CD4-positive, alpha-beta T cell treated with Interleukin-17A for 1 hour (primary cell): ENCODE measurements around the gene PPIE.

Source experiments
- DNase-seq: peaks from one replicate; pipeline ENCODE4 v3.0.0-alpha.2; 2020

The PPIE gene

DNA sequence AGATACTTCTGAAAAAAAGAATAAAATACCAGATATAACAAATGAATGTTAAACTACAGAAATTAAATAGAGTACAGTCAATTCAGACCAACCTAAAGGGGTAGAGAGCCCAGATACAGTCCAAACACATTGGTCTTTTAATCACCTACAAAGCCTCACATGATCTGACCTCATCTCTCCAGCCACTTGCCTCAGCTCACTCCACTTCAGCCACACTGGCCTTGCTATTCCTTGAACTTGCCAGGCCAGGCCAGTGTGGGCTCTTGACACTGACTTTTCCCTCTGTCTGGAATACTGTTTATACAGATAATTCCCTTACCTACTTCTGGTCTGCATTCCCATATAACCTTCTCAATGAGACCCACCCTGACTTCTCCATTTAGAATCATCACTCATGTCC is 17.0 kb upstream of the PPIE start:
- DNase-seq: no peak

DNA sequence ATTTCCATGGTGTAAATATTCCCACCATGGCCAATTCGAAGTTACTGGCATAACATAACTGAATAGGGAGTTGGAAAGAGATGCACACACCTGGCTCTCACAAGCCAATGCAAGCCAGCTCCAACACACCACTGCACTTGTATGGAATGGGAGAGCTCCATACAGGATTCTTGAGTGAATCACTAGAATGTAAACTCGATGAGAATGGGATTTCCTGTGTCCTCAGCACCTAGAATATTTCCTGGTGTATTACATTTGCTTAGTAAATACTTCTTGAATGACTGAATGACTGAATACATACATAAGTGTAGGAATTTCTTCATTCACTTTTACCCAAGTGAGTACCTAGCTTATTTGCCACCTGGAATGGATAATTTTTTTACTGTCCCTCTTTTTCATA is 16.2 kb upstream of the PPIE start:
- DNase-seq: no peak

DNA sequence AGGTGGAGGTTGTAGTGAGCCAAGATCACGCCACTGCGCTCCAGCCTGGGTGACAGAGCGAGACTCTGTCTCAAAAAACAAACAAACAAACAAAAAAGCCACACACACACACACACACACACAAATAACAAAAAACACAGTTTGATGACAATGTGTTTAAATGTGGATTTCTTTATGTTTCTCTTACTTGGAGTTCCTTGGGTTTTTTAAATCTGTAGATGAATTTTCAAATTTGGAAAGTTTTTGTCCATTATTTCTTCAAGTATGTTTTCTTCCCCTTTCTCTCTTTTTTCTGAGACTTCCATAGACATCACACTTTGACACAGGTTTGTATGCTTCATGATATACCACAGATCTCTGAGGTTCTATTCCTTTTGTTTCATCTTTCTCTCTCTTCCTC is 12.1 kb upstream of the PPIE start:
- no peak for DNase-seq

DNA sequence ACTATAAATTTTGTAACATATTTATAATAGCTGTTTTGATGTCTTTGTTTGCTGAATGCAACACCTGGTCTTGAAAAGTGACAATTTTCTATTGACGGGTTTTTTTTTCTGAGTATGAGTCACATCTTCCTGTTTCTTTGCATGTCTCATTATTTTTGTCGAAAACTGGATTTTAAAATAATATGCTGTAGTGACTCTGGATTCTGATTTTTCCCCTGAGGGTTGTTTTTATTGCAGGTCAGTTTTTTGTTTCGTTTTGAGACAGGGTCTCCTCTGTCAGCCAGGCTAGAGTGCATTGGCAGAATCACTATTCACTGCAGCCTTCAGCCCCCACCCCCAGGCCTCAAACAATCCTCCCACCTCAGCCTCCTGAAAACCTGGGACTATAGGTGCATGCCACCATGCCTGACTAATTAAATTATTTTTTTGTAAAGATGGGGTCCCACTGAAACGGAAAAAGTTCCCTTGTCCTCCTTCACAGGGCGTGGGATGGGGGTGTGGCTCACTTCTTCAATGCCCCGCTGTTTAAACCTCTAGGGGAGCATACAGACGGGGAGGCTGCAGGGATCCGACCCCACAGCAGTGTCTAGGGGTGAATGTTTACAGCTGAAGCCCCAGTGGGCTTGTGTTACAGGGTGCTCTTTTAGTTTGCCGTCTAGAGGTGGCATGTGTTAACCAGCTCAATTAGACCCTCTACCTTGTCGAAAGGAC is 11.3 kb upstream of the PPIE start:
- DNase-seq: no peak

DNA sequence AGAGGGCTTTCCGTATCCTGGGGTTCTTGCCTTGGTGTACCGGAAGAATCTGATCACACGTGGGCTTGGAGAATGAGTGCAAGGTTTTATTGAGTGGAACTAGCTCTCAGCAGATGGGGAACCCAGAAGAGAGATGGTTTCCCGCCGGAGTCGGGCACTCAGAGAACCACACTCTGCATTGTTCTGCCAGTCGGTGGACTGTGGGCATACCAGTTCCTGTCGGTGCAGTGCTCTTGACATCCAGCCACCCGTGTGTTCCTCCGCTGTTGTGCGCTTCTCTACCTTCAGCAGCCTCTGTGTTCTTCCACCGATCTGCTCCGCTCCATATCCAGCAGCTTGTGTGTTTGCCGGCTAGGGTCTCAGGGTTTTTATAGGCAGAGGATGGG is 10.8 kb upstream of the PPIE start:
- DNase-seq: no peak

DNA sequence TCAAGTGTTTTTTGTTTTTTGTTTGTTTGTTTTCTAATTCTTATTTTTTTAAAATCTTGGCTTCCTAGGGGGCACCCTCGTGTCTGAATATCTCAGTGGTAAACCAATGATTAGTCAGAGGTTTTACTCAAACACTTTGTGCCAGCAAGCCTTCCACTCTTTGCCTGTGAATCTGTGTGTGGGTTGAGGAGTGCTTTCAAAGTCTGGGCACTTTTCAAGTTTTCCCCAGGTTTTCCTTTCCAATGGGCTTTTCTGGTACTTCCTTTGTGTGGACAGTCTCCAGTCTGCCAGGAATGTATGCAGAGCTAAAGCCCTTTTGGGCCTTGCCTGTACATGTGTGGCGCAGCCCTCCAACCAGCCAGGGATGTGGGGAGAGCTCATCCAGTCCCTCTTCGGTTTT is 9.7 kb upstream of the PPIE start:
- DNase-seq: no peak

DNA sequence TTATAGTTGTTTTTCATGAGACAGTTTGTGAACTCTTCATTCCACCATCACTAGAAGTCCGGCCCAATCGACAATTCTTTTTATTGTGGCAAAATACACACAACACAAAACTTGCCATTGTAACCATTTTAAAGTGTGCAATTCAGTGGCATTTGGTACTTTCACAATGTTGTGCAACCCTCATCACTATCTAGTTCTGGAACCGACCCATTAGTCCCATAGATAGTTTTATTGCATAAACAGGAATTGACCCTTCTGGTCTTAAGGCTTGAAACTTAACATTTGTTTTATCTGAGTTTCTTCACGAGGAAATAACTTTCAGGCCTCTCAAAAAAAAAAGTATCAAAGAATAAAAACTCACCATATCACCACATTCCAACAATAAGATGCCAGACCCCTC is 8.8 kb upstream of the PPIE start:
- no peak for DNase-seq

DNA sequence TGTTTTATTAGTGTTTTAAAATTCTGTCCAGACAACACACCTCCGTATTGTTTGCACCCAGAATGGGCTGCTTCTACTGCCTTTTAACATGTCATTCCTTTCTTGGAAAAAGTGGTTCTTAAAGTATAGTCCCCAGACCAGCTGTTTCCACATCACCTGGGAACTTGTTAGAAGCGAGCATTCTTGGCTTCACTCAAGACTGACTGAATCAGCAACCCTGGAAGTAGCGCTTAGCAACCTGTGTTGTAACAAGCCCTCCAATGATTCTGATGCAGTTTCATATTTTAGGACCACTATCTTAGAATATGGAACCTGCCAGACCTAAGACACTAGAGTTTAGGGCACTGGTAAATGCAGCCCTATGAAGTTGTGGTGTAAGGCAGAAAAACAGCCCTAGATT is 6.0 kb upstream of the PPIE start:
- no peak for DNase-seq

DNA sequence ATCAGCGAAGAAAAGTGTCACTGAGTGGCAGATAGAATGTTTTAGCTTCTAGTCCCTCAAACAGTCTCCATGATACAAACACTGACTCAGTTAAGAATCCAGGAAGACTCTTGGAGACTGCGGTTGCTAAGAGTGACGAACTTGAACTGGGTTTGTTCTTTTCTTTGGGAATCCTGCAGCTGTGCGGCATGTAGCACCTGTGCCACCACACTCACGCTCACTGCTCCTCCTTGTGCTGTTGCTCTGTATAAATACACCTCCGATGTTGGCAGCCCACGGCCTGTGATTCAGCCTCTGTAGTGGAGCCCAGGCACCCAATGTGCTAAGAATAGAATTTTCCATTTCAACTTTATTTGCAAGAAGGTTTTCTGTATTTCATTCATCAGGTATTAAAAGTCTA is 5.5 kb upstream of the PPIE start:
- DNase-seq: no peak

DNA sequence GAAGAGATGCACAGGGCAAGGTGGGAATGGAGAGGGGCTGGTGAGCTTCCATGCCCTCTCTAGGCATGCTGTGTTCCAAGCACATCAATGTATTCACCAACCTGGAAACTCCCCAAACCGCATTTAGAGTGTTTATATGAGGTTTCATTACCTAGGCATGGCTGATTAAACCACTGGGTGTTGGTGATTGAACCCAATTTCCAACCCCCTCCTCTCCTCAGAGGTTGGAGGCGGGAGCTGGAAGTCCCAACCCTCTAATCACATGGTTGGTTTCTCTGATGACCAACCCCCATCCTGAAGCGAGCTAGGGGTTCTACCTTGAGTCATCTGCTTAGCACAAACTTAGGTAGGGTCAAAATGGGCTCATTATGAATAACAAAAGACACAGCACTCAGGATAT is 3.0 kb upstream of the PPIE start:
- DNase-seq: no peak

DNA sequence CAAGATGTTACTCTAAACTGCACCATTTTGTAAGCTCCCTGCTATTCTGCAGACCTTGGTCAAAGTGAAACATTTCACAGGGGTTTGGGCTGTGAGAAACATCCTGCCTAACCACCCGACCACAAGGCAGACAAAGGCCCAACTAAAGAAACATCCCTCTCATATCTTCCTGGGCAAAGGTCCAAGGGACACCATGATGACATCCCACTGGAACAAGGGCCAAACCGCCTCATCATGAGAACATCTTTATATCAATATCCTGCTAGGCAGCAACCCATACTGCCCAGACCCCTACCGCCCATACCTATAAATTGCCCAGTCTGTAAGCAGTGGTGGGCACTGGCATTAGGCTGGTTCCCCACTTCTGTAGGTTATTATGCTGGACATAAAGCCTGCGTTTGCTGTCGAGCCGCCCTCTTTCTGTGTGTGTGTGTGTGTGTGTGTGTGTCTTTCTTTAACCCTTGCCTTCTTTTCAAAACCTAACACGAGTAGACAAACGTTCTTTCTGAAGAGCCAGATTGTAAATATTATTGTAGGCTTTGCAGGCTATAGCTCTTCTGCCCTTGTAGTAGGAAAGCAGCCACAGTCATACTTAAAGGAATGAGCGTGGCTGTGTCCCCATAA is 1.0 kb upstream of the PPIE start:
- DNase-seq: no peak

DNA sequence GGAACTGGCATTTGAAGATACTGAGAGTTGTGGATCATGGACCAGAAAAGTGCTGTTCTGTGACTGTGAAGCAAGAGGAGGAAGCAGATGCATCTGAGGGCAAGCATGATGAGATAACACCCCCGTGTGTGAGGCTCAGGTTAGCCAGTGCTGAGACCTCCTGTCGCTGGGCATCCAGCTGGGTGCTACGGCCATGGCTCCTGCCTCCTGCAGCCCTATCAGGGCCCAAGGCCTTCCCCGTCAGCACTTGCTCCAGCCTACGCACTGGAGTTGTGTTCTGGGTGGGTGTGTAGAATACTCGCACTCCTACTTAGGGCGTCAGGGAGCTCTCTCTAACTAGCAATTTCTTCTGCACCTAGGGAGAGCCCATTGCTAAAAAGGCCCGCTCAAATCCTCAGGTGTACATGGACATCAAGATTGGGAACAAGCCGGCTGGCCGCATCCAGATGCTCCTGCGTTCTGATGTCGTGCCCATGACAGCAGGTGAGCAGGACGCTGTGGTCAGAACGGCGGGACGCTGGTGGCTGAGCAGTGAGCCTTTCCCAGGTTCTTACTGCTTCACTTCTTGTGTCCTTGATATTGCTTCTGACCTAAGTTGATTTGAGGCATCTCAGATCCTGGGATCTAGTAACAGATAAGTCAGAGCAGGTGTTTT is 6.5 kb downstream of the PPIE start:
- DNase-seq: no peak

DNA sequence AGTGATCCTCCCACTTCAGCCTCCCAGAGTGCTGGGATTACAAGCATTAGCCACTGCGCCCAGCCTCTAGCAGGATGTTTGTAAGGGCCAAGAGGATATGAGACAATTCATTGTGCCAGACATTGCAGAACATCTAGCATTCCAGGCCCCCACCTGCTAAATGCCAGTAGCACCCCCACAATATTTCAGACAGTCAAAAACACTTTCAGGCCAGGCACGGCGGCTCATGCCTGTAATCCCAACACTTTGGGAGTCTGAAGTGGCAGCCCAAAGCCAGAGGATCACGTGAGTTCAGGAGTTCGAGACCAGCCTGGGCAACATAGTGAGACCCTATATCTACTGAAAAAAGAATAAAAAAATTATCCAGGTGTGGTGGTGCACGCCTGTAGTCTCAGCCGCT is 12.9 kb downstream of the PPIE start:
- DNase-seq: no peak

DNA sequence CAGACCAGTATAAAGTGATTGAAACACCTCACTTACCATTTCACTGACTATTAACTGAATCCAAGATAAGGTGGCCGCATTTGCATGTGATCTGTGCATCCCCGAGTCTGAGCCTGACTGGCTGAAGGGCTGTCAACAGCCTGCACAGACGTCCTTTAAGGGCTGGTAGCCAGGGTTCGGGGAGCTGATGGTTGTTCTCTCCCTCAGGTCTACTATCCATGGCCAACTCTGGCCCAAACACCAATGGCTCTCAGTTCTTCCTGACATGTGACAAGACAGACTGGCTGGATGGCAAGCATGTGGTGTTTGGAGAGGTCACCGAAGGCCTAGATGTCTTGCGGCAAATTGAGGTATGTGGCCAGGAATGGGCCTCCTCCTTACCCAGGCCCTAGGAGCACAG is 14.0 kb downstream of the PPIE start:
- no peak for DNase-seq

DNA sequence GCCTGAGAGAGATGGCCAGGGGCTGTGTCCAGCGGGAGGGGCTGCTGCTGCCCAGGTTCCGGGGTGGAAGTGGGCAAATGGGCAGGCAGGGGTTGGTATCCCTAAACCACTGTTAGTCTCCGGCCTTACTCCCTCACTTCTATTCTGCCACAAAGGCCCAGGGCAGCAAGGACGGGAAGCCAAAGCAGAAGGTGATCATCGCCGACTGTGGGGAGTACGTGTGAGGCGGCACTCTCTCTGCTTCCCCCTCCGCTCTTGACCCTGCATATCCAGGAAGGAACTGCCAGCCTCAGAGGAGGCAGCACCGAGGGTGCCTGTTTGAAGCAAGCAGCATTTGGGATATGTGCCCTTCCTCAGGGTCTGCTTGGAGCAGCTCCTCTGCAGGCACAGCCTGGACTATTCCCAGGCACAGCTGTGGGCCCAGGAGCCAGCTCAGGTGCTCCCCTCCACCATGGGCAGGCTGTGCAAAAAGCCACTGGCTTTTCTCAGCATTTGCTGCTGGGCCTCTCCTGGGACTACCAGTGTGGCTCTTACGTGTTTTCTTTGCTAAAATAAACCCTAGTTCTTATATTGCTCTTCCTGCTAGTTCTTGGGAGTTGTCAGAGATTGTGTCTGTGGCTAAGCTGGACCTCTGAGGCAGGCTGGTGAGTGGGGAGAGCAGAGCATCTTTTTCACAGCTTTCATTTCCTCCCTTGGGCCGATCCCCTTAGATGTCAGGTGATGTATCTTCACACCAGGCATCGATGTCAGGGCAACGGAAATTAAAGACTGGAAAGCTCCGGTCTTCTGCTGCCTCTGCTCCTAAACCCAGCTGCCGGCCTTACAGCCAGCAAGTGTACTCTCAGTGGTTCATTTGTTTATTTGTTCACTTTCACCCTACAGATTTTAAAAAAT is 14.7 kb downstream of the PPIE start:
- no peak for DNase-seq

DNA sequence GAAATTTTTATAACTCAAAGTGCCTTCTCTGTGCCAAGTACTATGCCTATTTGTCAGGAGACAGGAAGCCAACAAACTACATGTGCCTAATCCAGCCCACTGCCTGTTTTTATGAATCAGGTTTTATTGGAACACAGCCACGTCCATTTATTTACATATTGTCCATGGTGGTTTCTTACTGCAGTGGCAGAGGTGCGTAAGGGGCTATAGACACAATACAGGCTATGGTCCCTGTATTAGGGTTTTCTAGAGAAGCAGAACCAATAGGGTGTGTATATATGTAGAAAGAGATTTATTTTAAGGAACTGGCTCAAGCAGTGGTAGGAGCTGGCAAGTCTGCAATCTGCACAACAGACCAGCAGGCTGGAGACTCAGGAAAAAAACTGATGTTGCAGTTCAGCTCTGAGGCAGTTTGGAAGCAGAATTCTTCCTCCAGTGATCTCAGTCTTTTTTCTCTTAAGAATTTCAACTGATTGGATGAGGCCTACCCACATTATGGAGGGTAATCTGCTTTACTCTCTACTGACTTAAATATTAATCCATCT is 15.4 kb downstream of the PPIE start:
- DNase-seq: no peak

DNA sequence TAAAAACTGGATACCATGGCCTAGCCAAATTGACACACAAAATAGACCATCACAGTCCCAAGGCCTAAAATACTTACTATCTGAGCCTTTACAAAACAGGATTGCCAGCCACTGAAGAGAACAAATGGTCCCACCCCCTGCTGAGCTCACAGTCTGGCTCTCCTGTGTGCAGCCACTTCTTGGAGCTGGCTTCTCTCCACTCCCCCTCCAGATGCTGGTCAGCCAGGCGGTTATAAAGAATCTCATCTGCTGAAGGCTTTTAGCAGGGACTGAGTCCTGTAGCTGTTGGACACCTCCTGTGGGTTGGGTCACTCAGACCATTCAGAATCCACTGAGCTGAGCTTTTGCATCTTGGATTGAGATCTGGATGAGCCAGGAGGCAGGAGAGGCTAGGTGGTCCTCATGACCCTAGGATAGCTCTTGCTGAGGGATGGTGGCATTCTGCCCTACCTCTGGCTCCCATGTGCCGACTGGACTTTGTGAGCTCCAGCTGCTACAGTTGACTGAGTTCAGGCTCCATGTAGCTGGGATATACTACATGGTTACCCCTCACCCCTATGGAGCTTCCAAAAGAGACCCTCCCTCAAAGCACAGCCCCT is 16.3 kb downstream of the PPIE start:
- DNase-seq: no peak

DNA sequence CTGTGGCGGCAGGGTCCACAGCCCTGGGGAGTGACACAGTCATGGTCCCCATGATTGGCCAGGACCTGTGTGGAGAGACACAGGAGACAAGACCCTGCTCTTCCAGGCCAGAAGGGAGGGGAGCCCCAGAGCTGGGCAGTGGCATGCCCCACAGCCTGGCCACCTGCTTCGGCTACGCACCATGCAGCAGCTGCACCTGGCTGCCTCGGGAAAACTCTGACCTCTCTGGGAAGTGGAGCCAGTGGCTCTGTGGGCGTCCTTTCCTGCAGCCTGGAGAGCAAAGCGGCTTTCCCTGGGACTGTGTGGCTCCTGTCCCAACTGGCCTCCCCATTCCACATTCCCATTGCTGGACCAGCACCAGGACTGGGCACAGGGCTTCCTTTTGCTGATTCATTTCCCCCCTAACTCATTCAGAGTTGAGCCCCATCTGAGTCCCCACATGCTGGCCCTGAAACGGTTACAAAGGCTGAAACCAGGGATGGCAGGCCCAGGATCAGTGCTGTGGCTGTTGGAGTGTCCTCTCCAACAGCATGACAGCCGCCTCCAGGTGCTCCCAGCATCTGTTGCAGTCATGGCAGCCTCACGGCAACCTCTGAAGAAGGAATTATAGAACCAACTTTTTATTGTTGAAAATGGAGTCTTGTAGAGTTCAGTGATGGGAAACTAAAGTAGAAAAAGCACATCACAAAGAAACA is 17.4 kb downstream of the PPIE start:
- DNase-seq: no peak

DNA sequence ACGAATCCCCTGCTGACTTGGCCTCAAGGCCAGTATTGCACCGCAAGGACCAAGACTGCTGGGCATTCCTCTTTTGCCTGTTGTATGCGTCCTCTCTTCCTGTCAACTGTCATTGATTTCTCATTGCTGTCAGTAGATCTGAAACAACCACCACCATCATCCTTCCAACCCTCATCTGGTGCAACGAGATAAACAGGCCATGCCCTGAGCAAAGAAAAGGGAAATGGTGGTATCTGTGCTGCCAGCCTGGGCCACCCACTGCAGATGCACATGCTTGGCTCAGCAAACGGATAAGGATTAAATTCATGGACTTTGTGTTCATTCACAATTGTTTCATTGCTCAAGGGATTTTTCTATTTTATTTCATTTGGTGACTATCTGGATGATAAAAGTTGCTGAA is 18.8 kb downstream of the PPIE start:
- no peak for DNase-seq

DNA sequence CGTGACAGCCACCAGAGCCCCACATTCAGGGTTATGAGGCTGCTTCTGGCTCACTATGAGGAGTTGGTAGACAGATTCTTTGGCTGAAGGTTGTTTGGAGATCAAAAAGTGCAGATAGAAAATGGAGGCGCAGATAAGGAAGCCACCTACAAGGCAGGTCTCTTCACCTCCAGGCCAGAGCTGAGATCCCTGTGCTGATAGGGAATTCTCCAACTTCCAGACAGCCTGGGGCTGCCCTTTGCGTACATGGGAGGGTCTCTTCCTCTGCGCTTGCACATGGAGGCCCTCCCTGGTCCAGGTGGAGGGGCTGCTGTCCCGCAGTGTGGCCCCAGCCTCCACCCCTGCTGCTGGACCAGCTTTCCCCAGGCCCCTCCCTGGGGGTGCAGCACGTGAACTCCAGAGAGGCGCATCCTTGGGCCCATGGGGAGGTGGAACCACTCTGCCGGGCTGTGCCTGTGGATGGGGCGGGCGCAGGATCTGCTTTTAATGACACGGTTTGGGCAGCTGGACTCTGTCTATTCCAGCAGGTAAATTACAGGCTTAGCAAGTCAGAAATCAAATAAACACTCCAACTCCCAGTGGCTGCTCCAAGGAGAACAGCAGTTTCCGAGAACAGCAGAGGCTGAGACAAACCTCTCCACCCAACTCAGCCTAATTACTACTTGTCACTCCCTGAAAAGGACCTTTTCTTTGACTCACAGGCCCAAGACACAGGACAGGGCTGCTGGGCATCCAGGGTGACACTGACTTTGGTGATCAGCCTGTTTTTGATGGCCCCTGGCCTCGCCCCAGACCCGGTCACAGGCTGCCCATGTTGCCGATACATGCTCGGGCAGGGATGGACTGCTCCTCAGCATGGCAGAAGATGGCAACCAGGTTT is 20.1 kb downstream of the PPIE start:
- DNase-seq: no peak

DNA sequence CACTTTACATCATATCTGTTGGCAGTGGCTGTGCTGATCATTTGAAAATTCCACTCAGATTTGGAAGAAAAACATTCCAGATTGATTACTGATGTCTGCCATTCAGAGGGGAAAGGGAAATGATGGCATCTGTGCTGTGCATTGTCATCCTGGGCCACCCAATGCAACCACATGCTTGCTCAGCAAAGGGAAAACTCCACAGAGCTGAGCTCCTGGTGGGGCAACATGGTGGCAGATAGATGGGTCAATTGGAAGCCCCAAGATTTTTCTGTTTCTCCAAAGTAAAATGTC is 20.7 kb downstream of the PPIE start:
- no peak for DNase-seq
